H1 (cell line): ENCODE results near the gene EFHC1. TPM values are rescaled to one million over a fixed set of nuclear protein-coding genes. Genes with fewer than 3 reads are reported as not detected.

Experiments used
- polyA plus RNA-seq, 7 experiments: library from polyadenylated mRNA; depleted of rRNA in 3 of 7; stranded (reverse) in 5 of 7; unstranded in 2 of 7; fragments of >200 nt in 5 of 7; fragments of 200-250 nt in 2 of 7; gene quantifications; 1 replicate in 5 of 7; 2 replicates in 1 of 7; 4 replicates in 1 of 7; pipeline versions ENCODE4 v1.2.1 to v1.2.3, GENCODE V29; 2011 to 2013; ENCODE audit warnings: missing spikeins in 2 of 7, mixed read lengths in 2 of 7
- total RNA-seq: library from RNA; stranded (reverse); fragmentation: NEBNext Ultra II Directional; extraction: Animal tissue kit (Norgen Biotek cat#: 25700); gene quantifications from 2 replicates; pipeline ENCODE4 v1.2.1, GENCODE V29; 2021
- TF ChIP-seq, protein P1 (sequence below): fragments of 300-600 bp; sonication (generic); IDR thresholded peaks from 2 replicates; pipeline ENCODE4 v1.7.1; 2012; ENCODE audit warnings: low read length, moderate library complexity, mild to moderate bottlenecking, inconsistent platforms; ENCODE audit not compliant: insufficient replicate concordance

EFHC1 gene
- total and polyA plus RNA-seq, 2 of the 8 experiments (the other 6 are each of a cell fraction or from before 2014, with no cell fraction given): 10.5 to 16.4 TPM

DNA sequence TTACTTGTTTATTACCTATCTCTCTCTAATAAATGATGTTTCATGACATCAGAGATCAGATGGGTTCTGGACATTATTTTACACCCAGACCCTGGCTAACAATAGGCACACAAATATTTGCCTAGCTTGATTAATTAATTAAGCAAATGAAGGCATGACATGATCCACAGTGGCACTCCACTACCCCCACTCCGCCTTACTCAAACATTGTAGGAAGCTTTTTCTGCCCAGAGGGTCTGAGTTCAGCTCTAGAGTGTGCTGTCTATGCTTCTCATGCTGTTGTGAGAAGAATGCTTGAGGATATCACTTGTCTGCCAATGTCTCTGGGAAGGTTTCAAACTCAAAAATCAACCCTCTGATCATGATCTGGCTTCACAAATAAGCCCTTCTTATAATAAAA, 111.7 kb downstream of the EFHC1 start (continued):
- TF ChIP-seq, protein P1, sequence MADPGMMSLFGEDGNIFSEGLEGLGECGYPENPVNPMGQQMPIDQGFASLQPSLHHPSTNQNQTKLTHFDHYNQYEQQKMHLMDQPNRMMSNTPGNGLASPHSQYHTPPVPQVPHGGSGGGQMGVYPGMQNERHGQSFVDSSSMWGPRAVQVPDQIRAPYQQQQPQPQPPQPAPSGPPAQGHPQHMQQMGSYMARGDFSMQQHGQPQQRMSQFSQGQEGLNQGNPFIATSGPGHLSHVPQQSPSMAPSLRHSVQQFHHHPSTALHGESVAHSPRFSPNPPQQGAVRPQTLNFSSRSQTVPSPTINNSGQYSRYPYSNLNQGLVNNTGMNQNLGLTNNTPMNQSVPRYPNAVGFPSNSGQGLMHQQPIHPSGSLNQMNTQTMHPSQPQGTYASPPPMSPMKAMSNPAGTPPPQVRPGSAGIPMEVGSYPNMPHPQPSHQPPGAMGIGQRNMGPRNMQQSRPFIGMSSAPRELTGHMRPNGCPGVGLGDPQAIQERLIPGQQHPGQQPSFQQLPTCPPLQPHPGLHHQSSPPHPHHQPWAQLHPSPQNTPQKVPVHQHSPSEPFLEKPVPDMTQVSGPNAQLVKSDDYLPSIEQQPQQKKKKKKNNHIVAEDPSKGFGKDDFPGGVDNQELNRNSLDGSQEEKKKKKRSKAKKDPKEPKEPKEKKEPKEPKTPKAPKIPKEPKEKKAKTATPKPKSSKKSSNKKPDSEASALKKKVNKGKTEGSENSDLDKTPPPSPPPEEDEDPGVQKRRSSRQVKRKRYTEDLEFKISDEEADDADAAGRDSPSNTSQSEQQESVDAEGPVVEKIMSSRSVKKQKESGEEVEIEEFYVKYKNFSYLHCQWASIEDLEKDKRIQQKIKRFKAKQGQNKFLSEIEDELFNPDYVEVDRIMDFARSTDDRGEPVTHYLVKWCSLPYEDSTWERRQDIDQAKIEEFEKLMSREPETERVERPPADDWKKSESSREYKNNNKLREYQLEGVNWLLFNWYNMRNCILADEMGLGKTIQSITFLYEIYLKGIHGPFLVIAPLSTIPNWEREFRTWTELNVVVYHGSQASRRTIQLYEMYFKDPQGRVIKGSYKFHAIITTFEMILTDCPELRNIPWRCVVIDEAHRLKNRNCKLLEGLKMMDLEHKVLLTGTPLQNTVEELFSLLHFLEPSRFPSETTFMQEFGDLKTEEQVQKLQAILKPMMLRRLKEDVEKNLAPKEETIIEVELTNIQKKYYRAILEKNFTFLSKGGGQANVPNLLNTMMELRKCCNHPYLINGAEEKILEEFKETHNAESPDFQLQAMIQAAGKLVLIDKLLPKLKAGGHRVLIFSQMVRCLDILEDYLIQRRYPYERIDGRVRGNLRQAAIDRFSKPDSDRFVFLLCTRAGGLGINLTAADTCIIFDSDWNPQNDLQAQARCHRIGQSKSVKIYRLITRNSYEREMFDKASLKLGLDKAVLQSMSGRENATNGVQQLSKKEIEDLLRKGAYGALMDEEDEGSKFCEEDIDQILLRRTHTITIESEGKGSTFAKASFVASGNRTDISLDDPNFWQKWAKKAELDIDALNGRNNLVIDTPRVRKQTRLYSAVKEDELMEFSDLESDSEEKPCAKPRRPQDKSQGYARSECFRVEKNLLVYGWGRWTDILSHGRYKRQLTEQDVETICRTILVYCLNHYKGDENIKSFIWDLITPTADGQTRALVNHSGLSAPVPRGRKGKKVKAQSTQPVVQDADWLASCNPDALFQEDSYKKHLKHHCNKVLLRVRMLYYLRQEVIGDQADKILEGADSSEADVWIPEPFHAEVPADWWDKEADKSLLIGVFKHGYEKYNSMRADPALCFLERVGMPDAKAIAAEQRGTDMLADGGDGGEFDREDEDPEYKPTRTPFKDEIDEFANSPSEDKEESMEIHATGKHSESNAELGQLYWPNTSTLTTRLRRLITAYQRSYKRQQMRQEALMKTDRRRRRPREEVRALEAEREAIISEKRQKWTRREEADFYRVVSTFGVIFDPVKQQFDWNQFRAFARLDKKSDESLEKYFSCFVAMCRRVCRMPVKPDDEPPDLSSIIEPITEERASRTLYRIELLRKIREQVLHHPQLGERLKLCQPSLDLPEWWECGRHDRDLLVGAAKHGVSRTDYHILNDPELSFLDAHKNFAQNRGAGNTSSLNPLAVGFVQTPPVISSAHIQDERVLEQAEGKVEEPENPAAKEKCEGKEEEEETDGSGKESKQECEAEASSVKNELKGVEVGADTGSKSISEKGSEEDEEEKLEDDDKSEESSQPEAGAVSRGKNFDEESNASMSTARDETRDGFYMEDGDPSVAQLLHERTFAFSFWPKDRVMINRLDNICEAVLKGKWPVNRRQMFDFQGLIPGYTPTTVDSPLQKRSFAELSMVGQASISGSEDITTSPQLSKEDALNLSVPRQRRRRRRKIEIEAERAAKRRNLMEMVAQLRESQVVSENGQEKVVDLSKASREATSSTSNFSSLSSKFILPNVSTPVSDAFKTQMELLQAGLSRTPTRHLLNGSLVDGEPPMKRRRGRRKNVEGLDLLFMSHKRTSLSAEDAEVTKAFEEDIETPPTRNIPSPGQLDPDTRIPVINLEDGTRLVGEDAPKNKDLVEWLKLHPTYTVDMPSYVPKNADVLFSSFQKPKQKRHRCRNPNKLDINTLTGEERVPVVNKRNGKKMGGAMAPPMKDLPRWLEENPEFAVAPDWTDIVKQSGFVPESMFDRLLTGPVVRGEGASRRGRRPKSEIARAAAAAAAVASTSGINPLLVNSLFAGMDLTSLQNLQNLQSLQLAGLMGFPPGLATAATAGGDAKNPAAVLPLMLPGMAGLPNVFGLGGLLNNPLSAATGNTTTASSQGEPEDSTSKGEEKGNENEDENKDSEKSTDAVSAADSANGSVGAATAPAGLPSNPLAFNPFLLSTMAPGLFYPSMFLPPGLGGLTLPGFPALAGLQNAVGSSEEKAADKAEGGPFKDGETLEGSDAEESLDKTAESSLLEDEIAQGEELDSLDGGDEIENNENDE: no peak
- TF ChIP-seq, all 59 proteins: peak for 0
